Activated CD8-positive, alpha-beta memory T cell treated with anti-CD3 and anti-CD28 coated beads, Interleukin-2, amount 10 ng/mL, durations not matched to agents 7 days and 5 days (primary cell): Measurements from ENCODE around the gene HLCS. TPM values are rescaled to one million over a fixed set of nuclear protein-coding genes. Genes with fewer than 3 reads are reported as not detected.

ENCODE experiments used
- ATAC-seq: fragments of 150-1000 bp; cut with Tn5 transposase; one replicate; pipeline ENCODE4 v1.10.0; 2021; ENCODE audit warnings: moderate library complexity
- CTCF ChIA-PET: fragments of 350-600 bp; sonication (Branson Sonifier 250); formaldehyde crosslinking; loops from one replicate; lab custom pipeline; 2021; ENCODE audit warnings: antibody characterized with exemption; lab: Charles Lee
- DNase-seq: peaks from one replicate; pipeline ENCODE4 v3.0.0-alpha.2; 2020
- H3K27ac Mint-ChIP-seq: one replicate; pipeline ENCODE4 v1.8.0; 2021; ENCODE audit warnings: mild to moderate bottlenecking, mixed read lengths
- H3K27me3 Mint-ChIP-seq: one replicate; pipeline ENCODE4 v1.8.0; 2021; ENCODE audit warnings: mixed read lengths
- H3K36me3 Mint-ChIP-seq: one replicate; pipeline ENCODE4 v1.8.0; 2021; ENCODE audit warnings: mild to moderate bottlenecking, mixed read lengths
- H3K4me1 Mint-ChIP-seq: one replicate; pipeline ENCODE4 v1.8.0; 2021; ENCODE audit warnings: mixed read lengths
- H3K4me3 Mint-ChIP-seq: one replicate; pipeline ENCODE4 v1.8.0; 2021; ENCODE audit warnings: mild to moderate bottlenecking, moderate library complexity, mixed read lengths
- H3K9me3 Mint-ChIP-seq: one replicate; pipeline ENCODE4 v1.8.0; 2022; ENCODE audit warnings: low read depth, mixed read lengths
- total RNA-seq, 2 experiments: library from RNA; stranded (reverse); gene quantifications; one replicate each; pipeline ENCODE4 v1.2.3, GENCODE V29; 2021

HLCS gene
- total RNA-seq, 2 experiments from 2014 or later: 14.2 to 16.2 TPM

- H3K4me3 Mint-ChIP-seq: peak overlapping the region; percentile 34
Measured at GRCh38 chr21:36976882-36977651, 10.6 kb upstream of the HLCS start.

GRCh38 chr21:36976228-36976861 is 9.9 kb upstream of the HLCS start:
- H3K27me3 Mint-ChIP-seq: peaks cover 4% of the 10 kb centered on the region
- H3K27ac Mint-ChIP-seq: no peak overlapping the region
- CTCF ChIA-PET: interaction anchor here (0.6 to 4.4 kb wide), 15 partner anchors 9 to 278 kb away, joined by 3 to 44 read pairs (median 5); partner anchors contain the start of genes HLCS and RIPPLY3
- H3K36me3 Mint-ChIP-seq: no peaks in the 10 kb centered on the region
- H3K4me1 Mint-ChIP-seq: peaks cover 25% of the 10 kb centered on the region
- ATAC-seq: no peak
- H3K9me3 Mint-ChIP-seq: no peaks in the 10 kb centered on the region
- H3K4me3 Mint-ChIP-seq: no peak overlapping the region
- no peak for DNase-seq

More at GRCh38 chr21:36976882-36977651, 10.6 kb upstream of the HLCS start:
- CTCF ChIA-PET: interaction anchor here (0.6 to 4.4 kb wide), 17 partner anchors 9 to 278 kb away, joined by 3 to 44 read pairs (median 4); partner anchors contain the start of genes HLCS and RIPPLY3
- peak overlapping the region; percentile 70 for H3K27ac Mint-ChIP-seq
- H3K4me1 Mint-ChIP-seq: peaks cover 25% of the 10 kb centered on the region
- DNase-seq (peak; percentile 66), ATAC-seq (peak; percentile 77)
- H3K36me3 Mint-ChIP-seq: no peaks in the 10 kb centered on the region
- H3K9me3 Mint-ChIP-seq: no peaks in the 10 kb centered on the region
- H3K27me3 Mint-ChIP-seq: peaks cover 9% of the 10 kb centered on the region

- Mint-ChIP-seq H3K4me3 (no peak overlapping the region), H3K27me3 (no peaks in the 10 kb centered on the region), H3K36me3 (no peaks in the 10 kb centered on the region), H3K27ac (no peak overlapping the region), H3K4me1 (peaks cover 19% of the 10 kb centered on the region), H3K9me3 (no peaks in the 10 kb centered on the region)
- ATAC-seq (no peak), DNase-seq (no peak)
- CTCF ChIA-PET: no interaction called here
Measured at GRCh38 chr21:36974851-36975192, 8.4 kb upstream of the HLCS start.

- CTCF ChIA-PET: no interaction called here
- Mint-ChIP-seq H3K36me3 (no peaks in the 10 kb centered on the region), H3K4me3 (no peak overlapping the region), H3K4me1 (peaks cover 19% of the 10 kb centered on the region), H3K27me3 (no peaks in the 10 kb centered on the region), H3K27ac (no peak overlapping the region), H3K9me3 (no peaks in the 10 kb centered on the region)
- ATAC-seq (peak; percentile 25), DNase-seq (no peak)
Measured at GRCh38 chr21:36973986-36974850, 7.7 kb upstream of the HLCS start.

- Mint-ChIP-seq H3K4me3 (no peak overlapping the region), H3K9me3 (no peaks in the 10 kb centered on the region)
- CTCF ChIA-PET: interaction anchor here (3.5 to 4.2 kb wide), 2 partner anchors 8 to 21 kb away, joined by 12 to 22 read pairs; no protein-coding TSS in a partner anchor
Measured at GRCh38 chr21:36968976-36969375, 2.5 kb upstream of the HLCS start.

GRCh38 chr21:36968414-36968813 is 1.9 kb upstream of the HLCS start:
- H3K4me3 Mint-ChIP-seq: no peak overlapping the region
- H3K4me1 Mint-ChIP-seq: peaks cover 21% of the 10 kb centered on the region
- no peaks in the 10 kb centered on the region for H3K27me3 Mint-ChIP-seq
- CTCF ChIA-PET: interaction anchor here (3.5 to 4.2 kb wide), 3 partner anchors 8 to 21 kb away, joined by 12 to 22 read pairs (median 17); no protein-coding TSS in a partner anchor
- no peak for ATAC-seq
- no peak overlapping the region for H3K27ac Mint-ChIP-seq
- H3K9me3 Mint-ChIP-seq: no peaks in the 10 kb centered on the region
- no peak for DNase-seq
- peaks cover 2% of the 10 kb centered on the region for H3K36me3 Mint-ChIP-seq

More at GRCh38 chr21:36968976-36969375, 2.5 kb upstream of the HLCS start:
- ATAC-seq (no peak), DNase-seq (no peak)
- Mint-ChIP-seq H3K4me1 (peaks cover 21% of the 10 kb centered on the region), H3K27me3 (no peaks in the 10 kb centered on the region), H3K27ac (no peak overlapping the region), H3K36me3 (peaks cover 2% of the 10 kb centered on the region)

GRCh38 chr21:36966821-36967768 is 626 bp upstream of the HLCS start:
- ATAC-seq: no peak
- peak overlapping the region; percentile 70 for H3K4me3 Mint-ChIP-seq
- H3K4me1 Mint-ChIP-seq: peaks cover 21% of the 10 kb centered on the region
- H3K27me3 Mint-ChIP-seq: no peaks in the 10 kb centered on the region
- DNase-seq: no peak
- peaks cover 2% of the 10 kb centered on the region for H3K36me3 Mint-ChIP-seq
- CTCF ChIA-PET: interaction anchor here (0.9 to 4.2 kb wide), 6 partner anchors 10 to 596 kb away, joined by 3 to 22 read pairs (median 8); partner anchors contain the start of gene RIPPLY3
- H3K9me3 Mint-ChIP-seq: no peaks in the 10 kb centered on the region
- peak overlapping the region; percentile 76 for H3K27ac Mint-ChIP-seq

GRCh38 chr21:36965720-36966065 is 776 bp downstream of the HLCS start:
- CTCF ChIA-PET: interaction anchor here (0.9 to 4.2 kb wide), 8 partner anchors 11 to 120 kb away, joined by 3 to 22 read pairs (median 4); partner anchors contain the start of gene RIPPLY3
- no peaks in the 10 kb centered on the region for H3K9me3 Mint-ChIP-seq
- DNase-seq (no peak), ATAC-seq (peak; percentile 11)
- peak overlapping the region; percentile 81 for H3K27ac Mint-ChIP-seq
- H3K36me3 Mint-ChIP-seq: peaks cover 8% of the 10 kb centered on the region
- no peaks in the 10 kb centered on the region for H3K27me3 Mint-ChIP-seq
- H3K4me3 Mint-ChIP-seq: peak overlapping the region; percentile 75
- peaks cover 21% of the 10 kb centered on the region for H3K4me1 Mint-ChIP-seq

- Mint-ChIP-seq H3K27ac (peak overlapping the region; percentile 81), H3K4me3 (peak overlapping the region; percentile 75), H3K9me3 (no peaks in the 10 kb centered on the region), H3K27me3 (no peaks in the 10 kb centered on the region), H3K4me1 (peaks cover 21% of the 10 kb centered on the region), H3K36me3 (peaks cover 11% of the 10 kb centered on the region)
- ATAC-seq: no peak
- CTCF ChIA-PET: interaction anchor here (0.9 to 4.2 kb wide), 9 partner anchors 12 to 121 kb away, joined by 3 to 22 read pairs (median 3); partner anchors contain the start of gene RIPPLY3
- no peak for DNase-seq
Measured at GRCh38 chr21:36964827-36965719, 1.4 kb downstream of the HLCS start.

- Mint-ChIP-seq H3K9me3 (no peaks in the 10 kb centered on the region), H3K4me3 (no peak overlapping the region), H3K27me3 (no peaks in the 10 kb centered on the region), H3K4me1 (peaks cover 21% of the 10 kb centered on the region), H3K27ac (no peak overlapping the region), H3K36me3 (peaks cover 14% of the 10 kb centered on the region)
- CTCF ChIA-PET: interaction anchor here (1.1 kb wide), 1 partner anchor 16 kb away, joined by 3 read pairs; no protein-coding TSS in a partner anchor
- ATAC-seq: no peak
- DNase-seq: no peak
Measured at GRCh38 chr21:36964398-36964797, 2.1 kb downstream of the HLCS start.

GRCh38 chr21:36962098-36962780 is 4.2 kb downstream of the HLCS start:
- no peaks in the 10 kb centered on the region for H3K27me3 Mint-ChIP-seq
- H3K4me3 Mint-ChIP-seq: no peak overlapping the region
- H3K36me3 Mint-ChIP-seq: peaks cover 16% of the 10 kb centered on the region
- no peaks in the 10 kb centered on the region for H3K9me3 Mint-ChIP-seq
- no peak overlapping the region for H3K27ac Mint-ChIP-seq
- ATAC-seq (no peak), DNase-seq (no peak)
- CTCF ChIA-PET: interaction anchor here (0.6 to 1.6 kb wide), 2 partner anchors 15 to 795 kb away, joined by 3 to 5 read pairs; no protein-coding TSS in a partner anchor
- peaks cover 17% of the 10 kb centered on the region for H3K4me1 Mint-ChIP-seq
